Measurements from ENCODE around the gene C2CD5.

Gene C2CD5

DNA sequence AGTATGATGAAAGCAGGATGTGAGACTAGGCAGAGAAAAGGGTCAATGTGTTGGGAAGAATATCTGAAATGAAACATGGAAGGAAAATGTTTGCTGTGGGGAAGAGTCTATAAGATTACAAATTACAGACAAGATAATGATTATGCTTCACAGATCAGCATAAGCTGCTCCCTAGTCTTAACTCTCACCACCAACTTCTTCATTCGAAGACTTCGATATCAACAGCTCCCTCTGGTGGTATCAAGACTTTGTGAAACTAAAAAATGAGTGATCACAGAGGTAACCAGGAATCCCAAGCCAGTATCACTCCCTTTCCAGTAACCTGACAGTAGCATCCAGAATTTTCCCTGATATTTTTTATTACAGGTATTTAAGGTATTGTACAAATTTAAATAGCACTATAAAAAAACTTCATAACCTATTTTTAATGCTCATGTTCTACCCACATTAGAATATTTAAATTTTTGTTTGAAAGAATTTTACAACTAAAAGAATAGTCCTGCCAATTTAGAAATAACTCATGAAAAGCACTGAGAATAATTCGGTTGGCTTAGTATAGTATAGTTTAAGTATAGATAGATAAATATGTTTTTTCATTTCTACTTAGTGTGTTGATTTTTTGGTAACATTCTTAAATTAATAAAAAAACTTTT is 84.4 kb downstream of the C2CD5 start:
- TF ChIP-seq CEBPB (IDR thresholded peaks at IDR 0.05) (no peak), RAD21 (IDR thresholded peaks at IDR 0.05; ENCODE audit: low read depth) (peak; percentile 42; the same call in 1 of the 2 replicates)

- TF ChIP-seq TEAD4 (IDR thresholded peaks at IDR 0.05) (no peak), TAF1 (IDR thresholded peaks at IDR 0.05; ENCODE audit: low read depth) (no peak), CEBPB (IDR thresholded peaks at IDR 0.05) (no peak), ZBTB7A (IDR thresholded peaks at IDR 0.05; ENCODE audit: low read depth) (no peak), TCF12 (IDR thresholded peaks at IDR 0.05; ENCODE audit: low read depth) (no peak), EGR1 (IDR thresholded peaks at IDR 0.05) (no peak), YY1 (IDR thresholded peaks at IDR 0.05; ENCODE audit: low read depth) (no peak), CREB1 (IDR thresholded peaks at IDR 0.05; ENCODE audit: low read depth) (no peak), NFIC (IDR thresholded peaks at IDR 0.05) (no peak), USF1 (IDR thresholded peaks at IDR 0.05) (no peak)
- TF ChIP-seq, protein P1, sequence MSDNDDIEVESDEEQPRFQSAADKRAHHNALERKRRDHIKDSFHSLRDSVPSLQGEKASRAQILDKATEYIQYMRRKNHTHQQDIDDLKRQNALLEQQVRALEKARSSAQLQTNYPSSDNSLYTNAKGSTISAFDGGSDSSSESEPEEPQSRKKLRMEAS (IDR thresholded peaks at IDR 0.05) = no peak
Observed at GRCh38 chr12:22458298-22458937, 85.9 kb downstream of the C2CD5 start.

- TF ChIP-seq REST (IDR thresholded peaks at IDR 0.05; ENCODE audit: low read depth) (no peak), USF1 (IDR thresholded peaks at IDR 0.05) (no peak), TEAD4 (IDR thresholded peaks at IDR 0.05) (no peak), NFIC (IDR thresholded peaks at IDR 0.05) (no peak), TAF1 (IDR thresholded peaks at IDR 0.05; ENCODE audit: low read depth) (no peak), CEBPB (IDR thresholded peaks at IDR 0.05) (no peak), EP300 (IDR thresholded peaks at IDR 0.05; ENCODE audit: borderline replicate concordance) (no peak), YY1 (IDR thresholded peaks at IDR 0.05; ENCODE audit: low read depth) (no peak), TCF12 (IDR thresholded peaks at IDR 0.05; ENCODE audit: low read depth) (no peak), EGR1 (IDR thresholded peaks at IDR 0.05) (no peak)
- TF ChIP-seq, protein P1 (IDR thresholded peaks at IDR 0.05) = no peak
Observed at GRCh38 chr12:22457085-22457484, 87.3 kb downstream of the C2CD5 start.

GRCh38 chr12:22453511-22453910 is 90.8 kb downstream of the C2CD5 start:
- TF ChIP-seq FOXM1 (IDR thresholded peaks at IDR 0.05; ENCODE audit: borderline replicate concordance, low read depth) = no peak
- TF ChIP-seq ZBTB7A (IDR thresholded peaks at IDR 0.05; ENCODE audit: low read depth) = no peak
- no peak for TF ChIP-seq CREB1 (IDR thresholded peaks at IDR 0.05; ENCODE audit: low read depth)
- TF ChIP-seq TEAD4 (IDR thresholded peaks at IDR 0.05) = no peak
- TF ChIP-seq USF1 (IDR thresholded peaks at IDR 0.05) = no peak

- no peak for TF ChIP-seq NFIC (IDR thresholded peaks at IDR 0.05)
- no peak for TF ChIP-seq CEBPB (IDR thresholded peaks at IDR 0.05)
- TF ChIP-seq RAD21 (IDR thresholded peaks at IDR 0.05; ENCODE audit: low read depth) = no peak
- no peak for TF ChIP-seq USF1 (IDR thresholded peaks at IDR 0.05)
Observed at GRCh38 chr12:22447223-22447622, 97.1 kb downstream of the C2CD5 start.

DNA sequence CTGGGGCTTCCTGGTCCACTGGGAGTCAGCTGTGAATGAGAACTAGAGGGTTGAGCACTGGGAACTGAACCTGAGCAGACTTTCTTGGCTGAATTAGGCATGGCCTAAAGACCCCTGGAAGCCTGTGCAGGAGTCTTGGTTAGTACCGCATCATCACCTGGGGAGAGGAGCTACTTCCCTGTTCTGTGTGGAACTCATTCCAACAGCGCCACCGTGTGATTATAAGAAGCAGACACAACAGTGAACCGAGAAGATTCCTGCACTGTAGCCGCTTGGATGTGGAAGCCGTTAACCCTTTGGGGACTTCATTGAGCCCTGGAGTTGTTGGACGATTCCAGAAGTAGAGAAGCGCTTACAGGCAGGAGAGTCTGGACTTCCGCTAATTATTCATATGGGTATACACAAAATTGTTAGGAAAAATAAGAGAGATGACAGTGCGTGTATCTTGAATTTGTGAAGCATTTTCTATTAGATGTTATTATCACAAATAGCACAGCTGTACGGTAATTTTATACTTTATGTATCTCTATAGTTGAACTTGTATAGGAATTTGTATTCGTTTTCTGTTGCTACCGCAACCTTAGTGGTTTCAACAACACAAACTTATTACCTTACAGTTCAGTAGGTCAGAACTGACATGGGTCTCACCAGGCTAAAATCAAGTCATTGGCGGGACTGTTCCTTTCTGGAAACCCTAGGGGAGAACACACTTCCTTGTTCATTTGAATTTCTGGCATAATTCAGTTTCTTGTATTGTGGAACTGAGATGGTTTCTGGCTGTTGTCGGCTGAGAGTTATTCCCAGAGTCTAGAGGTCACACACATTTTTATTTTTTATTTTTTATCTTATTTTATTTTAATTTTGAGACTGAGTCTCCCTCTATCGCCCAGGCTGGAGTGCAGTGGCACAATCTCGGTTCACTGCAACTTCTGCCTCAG is 100.7 kb downstream of the C2CD5 start:
- no peak for TF ChIP-seq EP300 (IDR thresholded peaks at IDR 0.05; ENCODE audit: borderline replicate concordance)
- TF ChIP-seq FOXM1 (IDR thresholded peaks at IDR 0.05; ENCODE audit: borderline replicate concordance, low read depth) = no peak
- TF ChIP-seq TEAD4 (IDR thresholded peaks at IDR 0.05) = peak; percentile 30; the same call in 1 of the 2 replicates
- no peak for TF ChIP-seq REST (IDR thresholded peaks at IDR 0.05; ENCODE audit: low read depth)
- TF ChIP-seq NFIC (IDR thresholded peaks at IDR 0.05) = no peak
- no peak; the same call in 1 of the 2 replicates for TF ChIP-seq CEBPB (IDR thresholded peaks at IDR 0.05)
- TF ChIP-seq RAD21 (IDR thresholded peaks at IDR 0.05; ENCODE audit: low read depth) = peak; percentile 97
- no peak for TF ChIP-seq CREB1 (IDR thresholded peaks at IDR 0.05; ENCODE audit: low read depth)
- TF ChIP-seq USF1 (IDR thresholded peaks at IDR 0.05) = no peak

Measured in Ishikawa (cell line).